Nephron progenitor cell (in vitro differentiated cells): ENCODE data around the gene DDX24.

Experiments
- DNase-seq: peaks from one replicate; pipeline ENCODE4 v3.0.0; 2021
- H3K27ac Mint-ChIP-seq: 2 replicates; pipeline ENCODE4 v1.8.0; 2021; ENCODE audit warnings: mild to moderate bottlenecking, moderate library complexity, mixed read lengths
- H3K27me3 Mint-ChIP-seq: 2 replicates; pipeline ENCODE4 v1.8.0; 2021; ENCODE audit warnings: mild to moderate bottlenecking, low read depth, mixed read lengths; ENCODE audit not compliant: poor library complexity
- H3K36me3 Mint-ChIP-seq: 2 replicates; pipeline ENCODE4 v1.8.0; 2021; ENCODE audit warnings: low read depth, mixed read lengths
- H3K4me1 Mint-ChIP-seq: 2 replicates; pipeline ENCODE4 v1.8.0; 2021; ENCODE audit warnings: mixed read lengths
- H3K4me3 Mint-ChIP-seq: 2 replicates; pipeline ENCODE4 v1.8.0; 2021; ENCODE audit warnings: mild to moderate bottlenecking, moderate library complexity, mixed read lengths
- H3K9me3 Mint-ChIP-seq: 2 replicates; pipeline ENCODE4 v1.8.0; 2021; ENCODE audit warnings: mild to moderate bottlenecking, moderate library complexity, mixed read lengths
- TF ChIP-seq, protein P1 (sequence below): fragments of 200-600 bp; sonication (generic); IDR thresholded peaks from 2 replicates; pipeline ENCODE4 v1.5.0; 2021; ENCODE audit warnings: antibody characterized with exemption

DDX24 gene

DNA sequence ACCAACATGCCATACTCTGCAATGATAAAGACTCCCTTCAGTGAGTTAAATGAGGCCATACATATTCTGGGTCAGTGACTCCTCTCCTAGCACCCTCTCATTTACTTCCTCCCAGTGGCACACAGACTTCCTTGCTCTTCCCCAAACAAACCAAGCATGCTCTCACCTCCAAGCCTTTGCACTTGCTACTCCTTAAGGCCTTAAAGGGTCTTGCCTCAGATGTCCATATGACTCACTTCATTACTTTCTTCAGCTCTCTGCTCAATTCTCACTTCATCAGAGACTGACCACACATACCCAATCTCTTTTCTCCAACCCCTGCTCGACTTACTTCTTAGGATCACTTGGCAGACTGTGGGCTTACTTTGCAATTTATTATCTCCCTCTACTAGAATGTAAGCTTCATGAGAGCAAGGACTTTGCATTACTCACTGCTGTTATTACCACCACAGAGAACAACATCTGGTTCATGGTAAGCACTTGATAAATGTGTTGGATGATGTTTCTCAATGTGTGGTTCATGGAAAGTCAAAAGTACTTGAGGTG lies 22.8 kb downstream of the DDX24 start:
- Mint-ChIP-seq H3K36me3 (peaks cover 78% of the 10 kb centered on the region), H3K4me1 (peaks cover 7% of the 10 kb centered on the region), H3K4me3 (no peak overlapping the region), H3K27ac (peak overlapping the region; percentile 24), H3K27me3 (peaks cover 3% of the 10 kb centered on the region), H3K9me3 (no peaks in the 10 kb centered on the region)
- DNase-seq: no peak
- TF ChIP-seq, protein P1, sequence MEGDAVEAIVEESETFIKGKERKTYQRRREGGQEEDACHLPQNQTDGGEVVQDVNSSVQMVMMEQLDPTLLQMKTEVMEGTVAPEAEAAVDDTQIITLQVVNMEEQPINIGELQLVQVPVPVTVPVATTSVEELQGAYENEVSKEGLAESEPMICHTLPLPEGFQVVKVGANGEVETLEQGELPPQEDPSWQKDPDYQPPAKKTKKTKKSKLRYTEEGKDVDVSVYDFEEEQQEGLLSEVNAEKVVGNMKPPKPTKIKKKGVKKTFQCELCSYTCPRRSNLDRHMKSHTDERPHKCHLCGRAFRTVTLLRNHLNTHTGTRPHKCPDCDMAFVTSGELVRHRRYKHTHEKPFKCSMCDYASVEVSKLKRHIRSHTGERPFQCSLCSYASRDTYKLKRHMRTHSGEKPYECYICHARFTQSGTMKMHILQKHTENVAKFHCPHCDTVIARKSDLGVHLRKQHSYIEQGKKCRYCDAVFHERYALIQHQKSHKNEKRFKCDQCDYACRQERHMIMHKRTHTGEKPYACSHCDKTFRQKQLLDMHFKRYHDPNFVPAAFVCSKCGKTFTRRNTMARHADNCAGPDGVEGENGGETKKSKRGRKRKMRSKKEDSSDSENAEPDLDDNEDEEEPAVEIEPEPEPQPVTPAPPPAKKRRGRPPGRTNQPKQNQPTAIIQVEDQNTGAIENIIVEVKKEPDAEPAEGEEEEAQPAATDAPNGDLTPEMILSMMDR: no peak

DNA sequence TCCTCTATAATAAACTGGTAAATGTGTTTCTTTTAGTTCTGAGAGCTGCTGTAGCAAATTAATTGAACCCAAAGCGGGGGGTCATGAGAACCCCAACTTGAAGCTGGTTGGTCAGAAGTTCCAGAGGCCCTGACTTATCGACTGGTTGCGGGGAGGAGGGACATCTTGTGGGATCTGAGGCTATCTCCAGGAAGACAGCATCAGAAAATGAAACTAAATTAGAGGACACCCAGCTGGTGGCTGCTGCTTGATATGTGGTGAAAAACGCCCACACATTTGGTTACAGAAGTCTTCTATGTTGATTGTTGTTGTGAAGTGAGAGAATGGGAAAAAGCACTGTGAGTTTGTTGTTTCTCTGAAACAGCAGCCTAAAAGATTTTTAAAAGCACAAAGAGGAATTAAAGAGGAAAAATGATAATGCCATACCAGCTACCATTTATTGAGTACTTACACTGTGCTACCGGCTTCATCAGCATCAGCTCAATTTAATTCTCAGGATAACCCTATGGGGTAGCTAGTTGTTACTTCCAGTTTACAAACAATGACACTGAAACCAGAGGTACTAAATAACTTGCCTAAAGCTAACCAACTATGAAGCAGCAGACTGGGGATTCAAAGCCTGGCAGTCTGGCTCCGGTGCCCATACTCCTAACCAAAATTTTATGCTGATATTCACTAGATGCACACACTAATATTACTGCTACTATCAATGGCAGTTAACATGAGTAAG lies 24.3 kb downstream of the DDX24 start:
- Mint-ChIP-seq H3K27me3 (peaks cover 3% of the 10 kb centered on the region), H3K36me3 (peaks cover 76% of the 10 kb centered on the region), H3K4me3 (no peak overlapping the region), H3K9me3 (no peaks in the 10 kb centered on the region), H3K27ac (no peak overlapping the region), H3K4me1 (no peaks in the 10 kb centered on the region)
- TF ChIP-seq, protein P1: no peak
- no peak for DNase-seq

DNA sequence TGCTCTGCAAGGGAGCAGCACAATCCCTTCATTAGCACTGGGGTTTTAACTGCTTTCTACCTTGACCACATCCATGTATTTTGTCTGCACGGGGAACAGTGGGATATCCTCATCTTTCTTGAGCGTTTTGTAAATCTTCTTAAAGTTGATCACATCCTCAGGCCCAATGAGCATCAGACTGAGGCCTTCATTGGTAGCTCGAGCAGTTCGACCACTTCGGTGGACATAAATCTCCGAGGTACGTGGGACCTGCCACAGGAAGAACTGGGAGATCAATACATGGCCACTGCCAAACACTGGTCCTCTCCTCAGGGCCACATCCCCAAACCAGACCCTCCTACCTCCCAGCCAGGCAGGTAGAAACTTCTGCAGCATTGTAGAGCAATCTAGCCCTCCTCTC lies 26.1 kb downstream of the DDX24 start:
- peaks cover 3% of the 10 kb centered on the region for H3K27me3 Mint-ChIP-seq
- peaks cover 73% of the 10 kb centered on the region for H3K36me3 Mint-ChIP-seq
- H3K4me1 Mint-ChIP-seq: no peaks in the 10 kb centered on the region
- H3K4me3 Mint-ChIP-seq: no peak overlapping the region
- no peak for DNase-seq
- TF ChIP-seq, protein P1: no peak
- peak overlapping the region; percentile 21 for H3K27ac Mint-ChIP-seq
- H3K9me3 Mint-ChIP-seq: no peaks in the 10 kb centered on the region

DNA sequence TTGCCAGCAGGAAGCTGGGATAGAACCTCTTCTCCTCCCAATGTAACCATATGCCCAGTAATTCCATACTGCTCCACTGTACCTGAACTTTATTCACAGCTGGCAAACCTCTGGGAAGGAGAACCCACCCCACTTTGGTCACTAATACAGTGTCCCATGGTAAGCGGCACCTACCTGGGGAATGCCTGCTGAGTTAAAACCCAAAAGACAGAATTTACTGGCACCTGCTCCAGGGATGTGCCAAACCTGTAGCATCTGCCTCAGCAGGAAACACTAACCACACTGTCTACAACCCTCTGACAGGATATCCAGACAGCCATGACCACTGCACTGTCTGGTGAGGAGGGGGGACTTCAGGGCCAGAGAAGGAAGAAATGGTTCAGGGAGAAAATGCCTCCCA lies 26.6 kb downstream of the DDX24 start:
- DNase-seq: no peak
- no peaks in the 10 kb centered on the region for H3K9me3 Mint-ChIP-seq
- peaks cover 76% of the 10 kb centered on the region for H3K36me3 Mint-ChIP-seq
- H3K4me1 Mint-ChIP-seq: no peaks in the 10 kb centered on the region
- TF ChIP-seq, protein P1: no peak
- peaks cover 6% of the 10 kb centered on the region for H3K27me3 Mint-ChIP-seq
- H3K27ac Mint-ChIP-seq: no peak overlapping the region
- H3K4me3 Mint-ChIP-seq: no peak overlapping the region

DNA sequence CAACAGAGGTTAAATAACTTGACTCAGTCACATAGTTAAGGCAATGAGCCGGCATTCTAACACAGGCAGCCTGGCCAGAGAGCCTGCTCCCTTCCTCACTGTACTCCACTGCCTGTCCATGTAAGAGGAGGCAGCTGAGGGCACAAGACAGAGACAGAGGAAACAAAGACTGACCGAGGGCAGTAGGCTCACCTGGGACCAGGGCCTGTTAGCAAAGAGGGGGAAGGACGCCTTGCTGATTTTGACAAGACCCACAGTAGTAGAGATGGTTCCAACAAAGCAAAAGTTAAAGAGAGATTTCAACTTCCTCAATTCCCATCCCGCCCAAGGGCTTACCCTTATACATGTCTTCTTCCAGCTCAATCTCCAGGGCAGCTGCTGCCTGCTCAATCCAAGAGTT lies 28.3 kb downstream of the DDX24 start:
- no peaks in the 10 kb centered on the region for H3K9me3 Mint-ChIP-seq
- H3K4me1 Mint-ChIP-seq: no peaks in the 10 kb centered on the region
- TF ChIP-seq, protein P1: no peak
- DNase-seq: no peak
- peaks cover 6% of the 10 kb centered on the region for H3K27me3 Mint-ChIP-seq
- H3K4me3 Mint-ChIP-seq: no peak overlapping the region
- H3K36me3 Mint-ChIP-seq: peaks cover 68% of the 10 kb centered on the region
- H3K27ac Mint-ChIP-seq: peak overlapping the region; percentile 14

DNA sequence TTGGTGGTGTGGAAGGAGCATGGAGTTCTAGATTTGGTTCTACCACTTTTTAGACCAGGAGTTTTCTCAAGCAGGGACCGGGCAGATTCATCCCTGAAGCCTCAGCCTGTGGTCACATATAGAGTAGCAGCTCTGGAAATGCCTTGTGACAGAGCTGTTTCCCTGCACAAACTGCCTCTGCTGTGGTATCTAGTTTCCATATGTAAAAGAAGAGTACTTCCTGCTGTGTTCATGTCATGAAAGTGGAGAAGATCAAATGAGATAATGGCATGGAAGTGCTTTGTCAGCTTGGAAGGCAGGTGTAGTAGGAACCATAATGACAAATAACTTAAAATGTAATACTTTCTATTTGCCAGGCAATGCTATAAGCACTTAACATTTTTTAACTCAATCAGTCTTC lies 28.8 kb downstream of the DDX24 start:
- Mint-ChIP-seq H3K4me1 (no peaks in the 10 kb centered on the region), H3K4me3 (no peak overlapping the region), H3K27me3 (peaks cover 6% of the 10 kb centered on the region), H3K9me3 (no peaks in the 10 kb centered on the region), H3K36me3 (peaks cover 68% of the 10 kb centered on the region), H3K27ac (peak overlapping the region; percentile 14)
- TF ChIP-seq, protein P1: no peak
- no peak for DNase-seq
